ENCODE measurements around the gene IL31RA.

Gene IL31RA

GRCh38 chr5:55918087-55919035 is 67.2 kb downstream of the IL31RA start:
- DNase-seq (ENCODE audit: low read depth, low spot score): no peak
- in situ Hi-C loops (cut with HindIII; ENCODE audit: low sequenced_read_pairs): no loop called here
- H3K4me3 ChIP-seq (ENCODE audit: low read depth, low read length): no peak overlapping the region
- TF ChIP-seq CTCF (IDR thresholded peaks at IDR 0.05; ENCODE audit: low read depth, low read length): no peak

GRCh38 chr5:55919625-55920024 is 68.5 kb downstream of the IL31RA start:
- DNase-seq (ENCODE audit: low read depth, low spot score): no peak
- in situ Hi-C loops (cut with HindIII; ENCODE audit: low sequenced_read_pairs): no loop called here

GRCh38 chr5:55920784-55921183 is 69.6 kb downstream of the IL31RA start:
- H3K4me3 ChIP-seq (ENCODE audit: low read depth, low read length): no peak overlapping the region
- DNase-seq (ENCODE audit: low read depth, low spot score): no peak
- in situ Hi-C loops (cut with HindIII; ENCODE audit: low sequenced_read_pairs): no loop called here
- peak; percentile 52 for TF ChIP-seq CTCF (IDR thresholded peaks at IDR 0.05; ENCODE audit: low read depth, low read length)

More at GRCh38 chr5:55919625-55920024, 68.5 kb downstream of the IL31RA start:
- TF ChIP-seq CTCF (IDR thresholded peaks at IDR 0.05; ENCODE audit: low read depth, low read length): no peak
- no peak overlapping the region for H3K4me3 ChIP-seq (ENCODE audit: low read depth, low read length)

GRCh38 chr5:55921617-55922016 is 70.5 kb downstream of the IL31RA start:
- no peak overlapping the region for H3K4me3 ChIP-seq (ENCODE audit: low read depth, low read length)
- in situ Hi-C loops (cut with HindIII; ENCODE audit: low sequenced_read_pairs): no loop called here
- no peak for DNase-seq (ENCODE audit: low read depth, low spot score)
- TF ChIP-seq CTCF (IDR thresholded peaks at IDR 0.05; ENCODE audit: low read depth, low read length): no peak

GRCh38 chr5:55923177-55923771 is 72.1 kb downstream of the IL31RA start:
- DNase-seq (ENCODE audit: low read depth, low spot score): no peak

More at GRCh38 chr5:55923177-55923771, 72.1 kb downstream of the IL31RA start:
- no peak for TF ChIP-seq CTCF (IDR thresholded peaks at IDR 0.05; ENCODE audit: low read depth, low read length)
- peak overlapping the region; percentile 14 for H3K4me3 ChIP-seq (ENCODE audit: low read depth, low read length)
- in situ Hi-C loops (cut with HindIII; ENCODE audit: low sequenced_read_pairs): no loop called here

Data from astrocyte of the spinal cord (primary cell).